ENCODE data around the gene MKRN2.

DNA sequence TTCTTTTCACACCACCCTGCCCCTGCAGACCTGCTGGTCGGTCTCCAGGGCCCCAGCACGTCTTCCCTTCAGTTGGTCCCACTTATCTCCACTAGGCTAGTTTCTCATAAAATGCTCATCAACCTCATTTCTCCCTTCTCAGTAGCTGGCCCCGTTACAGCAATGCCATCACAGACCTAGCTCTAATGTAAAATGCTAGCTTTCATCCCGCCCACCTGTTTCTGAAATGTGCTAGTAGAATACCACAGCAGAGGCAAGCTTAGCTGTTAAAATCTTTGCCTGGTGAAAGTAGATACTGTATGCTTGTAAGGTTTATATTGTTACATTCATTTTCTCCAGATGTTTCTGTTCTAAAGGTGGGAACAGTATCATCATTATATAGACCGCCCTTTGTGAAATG is 24.7 kb upstream of the MKRN2 start:
- TF ChIP-seq RNF2 (IDR thresholded peaks at IDR 0.05; ENCODE audit: borderline replicate concordance, low read depth) (no peak), MAZ (IDR thresholded peaks at IDR 0.05; ENCODE audit: borderline replicate concordance, low read depth, low read length) (no peak), POLR2A (IDR thresholded peaks at IDR 0.05; ENCODE audit: low read length) (no peak), SMC3 (IDR thresholded peaks at IDR 0.05) (no peak), USF2 (IDR thresholded peaks at IDR 0.05) (no peak), RARB (CRISPR knock-in tag; IDR thresholded peaks at IDR 0.05) (no peak), FOSL2 (IDR thresholded peaks at IDR 0.05) (no peak), FOSL2 (CRISPR knock-in tag; IDR thresholded peaks at IDR 0.05) (no peak), NR3C1 (IDR thresholded peaks at IDR 0.05) (no peak), BHLHE40 (IDR thresholded peaks at IDR 0.05; ENCODE audit: low read depth, low read length) (no peak), ZNF302 (CRISPR knock-in tag; IDR thresholded peaks at IDR 0.05) (no peak), E2F6 (IDR thresholded peaks at IDR 0.05; ENCODE audit: borderline replicate concordance, low read depth) (no peak)
- TF ChIP-seq, protein P1, sequence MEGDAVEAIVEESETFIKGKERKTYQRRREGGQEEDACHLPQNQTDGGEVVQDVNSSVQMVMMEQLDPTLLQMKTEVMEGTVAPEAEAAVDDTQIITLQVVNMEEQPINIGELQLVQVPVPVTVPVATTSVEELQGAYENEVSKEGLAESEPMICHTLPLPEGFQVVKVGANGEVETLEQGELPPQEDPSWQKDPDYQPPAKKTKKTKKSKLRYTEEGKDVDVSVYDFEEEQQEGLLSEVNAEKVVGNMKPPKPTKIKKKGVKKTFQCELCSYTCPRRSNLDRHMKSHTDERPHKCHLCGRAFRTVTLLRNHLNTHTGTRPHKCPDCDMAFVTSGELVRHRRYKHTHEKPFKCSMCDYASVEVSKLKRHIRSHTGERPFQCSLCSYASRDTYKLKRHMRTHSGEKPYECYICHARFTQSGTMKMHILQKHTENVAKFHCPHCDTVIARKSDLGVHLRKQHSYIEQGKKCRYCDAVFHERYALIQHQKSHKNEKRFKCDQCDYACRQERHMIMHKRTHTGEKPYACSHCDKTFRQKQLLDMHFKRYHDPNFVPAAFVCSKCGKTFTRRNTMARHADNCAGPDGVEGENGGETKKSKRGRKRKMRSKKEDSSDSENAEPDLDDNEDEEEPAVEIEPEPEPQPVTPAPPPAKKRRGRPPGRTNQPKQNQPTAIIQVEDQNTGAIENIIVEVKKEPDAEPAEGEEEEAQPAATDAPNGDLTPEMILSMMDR (IDR thresholded peaks at IDR 0.05): no peak

All from A549 (cell line).